SU-DHL-6 (cell line): Measurements from ENCODE around the gene BEND5.

Source experiments
- H2AFZ ChIP-seq: fragments of 200-600 bp; sonication (generic); 2 replicates; pipeline ENCODE4 v1.6.1; 2014; ENCODE audit warnings: low read depth, mild to moderate bottlenecking, moderate library complexity, mixed read lengths, antibody characterized with exemption, low read length; ENCODE audit not compliant: severe bottlenecking
- H3F3A ChIP-seq: fragments of 200-600 bp; shearing (Covaris generic); 2 replicates; pipeline ENCODE4 v1.6.0; 2016; ENCODE audit warnings: antibody characterized with exemption, mild to moderate bottlenecking; ENCODE audit not compliant: insufficient read depth
- H3K27ac ChIP-seq: fragments of 200-600 bp; sonication (generic); 2 replicates; pipeline ENCODE4 v1.5.1; 2016; ENCODE audit warnings: low read depth, mild to moderate bottlenecking, low read length, moderate library complexity, mixed read lengths
- H3K27me3 ChIP-seq: fragments of 200-600 bp; sonication (generic), shearing (Covaris generic); 2 replicates; pipeline ENCODE4 v1.6.0; 2014; ENCODE audit warnings: mild to moderate bottlenecking, low read length
- H3K36me3 ChIP-seq: fragments of 200-600 bp; sonication (generic); 2 replicates; pipeline ENCODE4 v1.6.1; 2014; ENCODE audit warnings: mild to moderate bottlenecking, low read length, mixed read lengths
- H3K4me2 ChIP-seq: fragments of 300-600, 200-600 bp; shearing (Covaris generic), sonication (generic); 2 replicates; pipeline ENCODE4 v1.6.0; 2014; ENCODE audit warnings: low read length, low read depth, mild to moderate bottlenecking; ENCODE audit not compliant: poor library complexity, severe bottlenecking
- H3K4me3 ChIP-seq: fragments of 200-600 bp; sonication (generic); 2 replicates; pipeline ENCODE4 v1.5.1; 2014; ENCODE audit warnings: antibody characterized with exemption, low read length, mild to moderate bottlenecking, mixed read lengths; ENCODE audit not compliant: insufficient read depth, poor library complexity, severe bottlenecking
- H3K79me2 ChIP-seq: fragments of 200-600 bp; sonication (generic); 2 replicates; pipeline ENCODE4 v1.6.1; 2014; ENCODE audit warnings: mild to moderate bottlenecking, low read length, moderate library complexity; ENCODE audit not compliant: insufficient read depth
- H3K9ac ChIP-seq: fragments of 200-600 bp; sonication (generic); 2 replicates; pipeline ENCODE4 v1.7.0; 2014; ENCODE audit warnings: mild to moderate bottlenecking, low read length
- H3K9me2 ChIP-seq: fragments of 200-600 bp; sonication (generic); replicated peaks from 2 replicates; pipeline ENCODE4 v1.6.1; 2014; ENCODE audit warnings: low read length; ENCODE audit not compliant: insufficient read depth
- H3K9me3 ChIP-seq: fragments of 200-600 bp; sonication (generic); 2 replicates; pipeline ENCODE4 v1.6.1; 2014; ENCODE audit warnings: low read length, mixed read lengths; ENCODE audit not compliant: insufficient read depth
- H4K20me1 ChIP-seq: fragments of 200-600 bp; sonication (generic); 2 replicates; pipeline ENCODE4 v1.6.1; 2014; ENCODE audit warnings: low read depth, mild to moderate bottlenecking, antibody characterized with exemption, low read length, moderate library complexity, mixed read lengths
- EZH2phosphoT487 ChIP-seq: fragments of 200-600 bp; sonication (generic), shearing (Covaris generic); conservative IDR thresholded peaks from 2 replicates; pipeline ENCODE4 v1.6.1; 2018; ENCODE audit warnings: mild to moderate bottlenecking, antibody characterized with exemption, low read length, moderate library complexity, mixed read lengths
- TF ChIP-seq, protein P1 (sequence below): fragments of 200-600 bp; sonication (generic); IDR thresholded peaks from one replicate; pipeline ENCODE4 v1.5.1; 2017; ENCODE audit warnings: antibody characterized with exemption, mild to moderate bottlenecking, low read length, moderate library complexity; ENCODE audit not compliant: insufficient read depth, poor library complexity, severe bottlenecking

BEND5 gene

DNA sequence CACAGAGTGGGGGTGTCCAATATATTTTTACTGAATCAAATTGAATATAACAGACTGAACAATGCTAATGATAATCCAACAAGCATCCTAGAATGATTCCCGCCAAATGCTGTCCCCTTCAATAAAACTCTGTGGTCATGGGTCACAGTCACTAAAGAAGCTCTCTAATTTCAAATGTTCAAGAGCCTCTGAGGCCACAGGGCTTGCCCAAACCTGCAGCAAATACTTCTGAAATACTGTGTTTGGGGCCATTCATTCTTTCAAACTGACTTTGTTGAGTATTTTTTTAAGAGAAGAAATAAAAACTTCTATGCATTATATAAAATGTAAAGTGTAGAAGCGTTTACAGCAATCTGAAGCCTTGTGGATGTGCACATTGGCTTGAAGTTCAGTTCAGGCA lies 7.6 kb upstream of the BEND5 start:
- no peak overlapping the region for H3K4me3 ChIP-seq
- no peak overlapping the region for H3K9ac ChIP-seq
- TF ChIP-seq EZH2phosphoT487 = no peak
- TF ChIP-seq, protein P1, sequence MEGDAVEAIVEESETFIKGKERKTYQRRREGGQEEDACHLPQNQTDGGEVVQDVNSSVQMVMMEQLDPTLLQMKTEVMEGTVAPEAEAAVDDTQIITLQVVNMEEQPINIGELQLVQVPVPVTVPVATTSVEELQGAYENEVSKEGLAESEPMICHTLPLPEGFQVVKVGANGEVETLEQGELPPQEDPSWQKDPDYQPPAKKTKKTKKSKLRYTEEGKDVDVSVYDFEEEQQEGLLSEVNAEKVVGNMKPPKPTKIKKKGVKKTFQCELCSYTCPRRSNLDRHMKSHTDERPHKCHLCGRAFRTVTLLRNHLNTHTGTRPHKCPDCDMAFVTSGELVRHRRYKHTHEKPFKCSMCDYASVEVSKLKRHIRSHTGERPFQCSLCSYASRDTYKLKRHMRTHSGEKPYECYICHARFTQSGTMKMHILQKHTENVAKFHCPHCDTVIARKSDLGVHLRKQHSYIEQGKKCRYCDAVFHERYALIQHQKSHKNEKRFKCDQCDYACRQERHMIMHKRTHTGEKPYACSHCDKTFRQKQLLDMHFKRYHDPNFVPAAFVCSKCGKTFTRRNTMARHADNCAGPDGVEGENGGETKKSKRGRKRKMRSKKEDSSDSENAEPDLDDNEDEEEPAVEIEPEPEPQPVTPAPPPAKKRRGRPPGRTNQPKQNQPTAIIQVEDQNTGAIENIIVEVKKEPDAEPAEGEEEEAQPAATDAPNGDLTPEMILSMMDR = no peak
- no peaks in the 10 kb centered on the region for H3K9me3 ChIP-seq
- H3K4me2 ChIP-seq = no peak overlapping the region
- H3F3A ChIP-seq = no peaks in the 10 kb centered on the region
- H2AFZ ChIP-seq = no peak overlapping the region
- H3K36me3 ChIP-seq = no peaks in the 10 kb centered on the region
- no peaks in the 10 kb centered on the region for H4K20me1 ChIP-seq
- H3K27ac ChIP-seq = no peak overlapping the region
- no peaks in the 10 kb centered on the region for H3K9me2 ChIP-seq
- no peaks in the 10 kb centered on the region for H3K79me2 ChIP-seq
- H3K27me3 ChIP-seq = no peaks in the 10 kb centered on the region

DNA sequence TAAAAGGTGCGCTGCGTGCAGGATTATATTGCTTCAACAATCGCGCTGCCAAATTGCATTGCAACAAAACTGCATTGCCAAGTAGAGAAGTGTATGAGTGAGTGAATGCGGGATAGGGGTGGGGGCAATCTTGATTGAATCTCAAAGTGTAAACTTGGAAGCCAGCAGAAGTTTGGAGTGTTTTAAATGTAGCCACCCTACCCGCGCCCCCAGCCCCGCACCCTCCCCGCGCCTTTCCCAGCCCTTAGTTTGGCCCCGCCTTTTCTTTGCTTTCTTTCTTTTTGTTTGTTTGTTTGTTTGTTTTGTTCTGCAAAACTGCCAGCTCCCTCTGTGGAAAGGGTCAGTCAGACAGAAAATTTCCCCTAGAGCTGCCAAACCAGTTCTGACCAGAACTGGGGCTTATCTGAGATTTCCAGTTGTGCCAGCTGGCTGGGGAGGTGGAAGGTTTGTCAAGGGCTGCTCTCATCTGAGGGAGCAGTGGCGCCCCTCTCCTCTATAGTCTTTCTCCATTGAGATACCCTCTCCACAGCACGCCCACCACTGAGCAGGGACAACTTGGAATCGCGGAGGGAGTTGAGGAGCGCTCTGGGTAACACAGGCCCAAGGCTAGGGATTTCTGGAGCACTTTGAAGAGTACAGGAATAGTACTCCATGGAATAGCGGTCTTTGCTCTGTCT lies 666 bp upstream of the BEND5 start:
- no peak overlapping the region for H2AFZ ChIP-seq
- H3K36me3 ChIP-seq = no peaks in the 10 kb centered on the region
- no peaks in the 10 kb centered on the region for H3K9me2 ChIP-seq
- TF ChIP-seq, protein P1 = no peak
- TF ChIP-seq EZH2phosphoT487 = no peak
- no peaks in the 10 kb centered on the region for H4K20me1 ChIP-seq
- no peaks in the 10 kb centered on the region for H3K27me3 ChIP-seq
- no peaks in the 10 kb centered on the region for H3F3A ChIP-seq
- H3K4me2 ChIP-seq = no peak overlapping the region
- no peak overlapping the region for H3K27ac ChIP-seq
- H3K9ac ChIP-seq = no peak overlapping the region
- H3K9me3 ChIP-seq = no peaks in the 10 kb centered on the region
- no peaks in the 10 kb centered on the region for H3K79me2 ChIP-seq
- no peak overlapping the region for H3K4me3 ChIP-seq

DNA sequence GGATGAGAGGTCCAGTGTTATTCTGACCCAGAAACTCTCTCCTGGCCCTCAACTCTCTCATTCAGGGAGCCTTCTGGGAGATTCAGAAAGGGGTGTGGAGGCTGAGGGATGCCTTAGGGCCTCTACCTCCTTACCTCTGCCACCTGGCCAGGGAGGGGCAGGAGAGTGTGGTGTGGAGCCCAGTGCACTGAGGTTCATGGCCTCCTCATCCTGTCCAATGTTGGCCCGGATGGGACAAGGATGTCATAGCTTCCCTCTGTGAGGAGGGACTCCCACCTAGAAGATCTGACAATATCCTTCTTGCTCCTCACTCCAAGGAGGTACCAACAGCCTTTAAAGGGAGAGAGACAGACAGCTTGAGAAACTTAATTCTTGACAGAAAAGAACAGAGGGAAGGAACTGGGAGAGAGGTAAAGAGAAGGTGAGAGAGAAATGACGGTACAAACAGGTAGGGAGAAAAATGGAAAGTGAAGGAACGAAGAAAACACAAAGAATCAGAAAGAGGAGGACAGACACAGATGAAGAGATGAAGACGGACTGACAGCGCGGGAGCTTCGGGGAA lies 779 bp downstream of the BEND5 start:
- H3K9ac ChIP-seq = no peak overlapping the region
- H3K4me2 ChIP-seq = no peak overlapping the region
- H3K9me2 ChIP-seq = no peaks in the 10 kb centered on the region
- no peaks in the 10 kb centered on the region for H3K27me3 ChIP-seq
- no peak overlapping the region for H3K27ac ChIP-seq
- H3K4me3 ChIP-seq = no peak overlapping the region
- H3F3A ChIP-seq = no peaks in the 10 kb centered on the region
- no peaks in the 10 kb centered on the region for H4K20me1 ChIP-seq
- H3K79me2 ChIP-seq = no peaks in the 10 kb centered on the region
- no peak overlapping the region for H2AFZ ChIP-seq
- TF ChIP-seq, protein P1 = no peak
- TF ChIP-seq EZH2phosphoT487 = no peak
- H3K9me3 ChIP-seq = no peaks in the 10 kb centered on the region
- no peaks in the 10 kb centered on the region for H3K36me3 ChIP-seq
